NK-92 treated with Interleukin-12 subunit alpha and Interleukin-12 subunit beta, amount 100 ng/mL, for 24 hours (cell line): ENCODE data around the gene NCK2.

ENCODE experiments used
- DNase-seq: peaks from one replicate; lab custom pipeline; 2025; lab: John Stamatoyannopoulos, UW

Gene NCK2

DNA sequence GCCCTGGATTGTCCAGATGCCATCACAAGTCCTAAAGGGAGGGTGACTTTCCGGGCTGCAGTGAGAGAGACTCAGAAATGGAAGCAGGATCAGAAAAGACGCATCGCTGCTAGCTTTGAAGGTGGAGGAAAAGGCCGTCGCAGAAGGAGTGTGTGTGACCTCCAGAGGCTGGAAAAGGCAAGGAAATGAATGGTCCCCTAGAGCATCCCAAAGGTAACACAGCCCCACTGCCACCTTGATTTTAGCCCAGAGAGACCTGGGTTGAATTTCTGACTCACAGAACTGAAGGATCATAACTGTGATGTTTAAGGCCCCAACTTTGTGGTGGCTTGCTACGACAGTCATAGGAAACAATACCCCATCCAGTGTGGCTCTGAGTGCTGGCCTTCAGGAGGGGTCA, 8.6 kb upstream of the NCK2 start:
- DNase-seq, result no peak

DNA sequence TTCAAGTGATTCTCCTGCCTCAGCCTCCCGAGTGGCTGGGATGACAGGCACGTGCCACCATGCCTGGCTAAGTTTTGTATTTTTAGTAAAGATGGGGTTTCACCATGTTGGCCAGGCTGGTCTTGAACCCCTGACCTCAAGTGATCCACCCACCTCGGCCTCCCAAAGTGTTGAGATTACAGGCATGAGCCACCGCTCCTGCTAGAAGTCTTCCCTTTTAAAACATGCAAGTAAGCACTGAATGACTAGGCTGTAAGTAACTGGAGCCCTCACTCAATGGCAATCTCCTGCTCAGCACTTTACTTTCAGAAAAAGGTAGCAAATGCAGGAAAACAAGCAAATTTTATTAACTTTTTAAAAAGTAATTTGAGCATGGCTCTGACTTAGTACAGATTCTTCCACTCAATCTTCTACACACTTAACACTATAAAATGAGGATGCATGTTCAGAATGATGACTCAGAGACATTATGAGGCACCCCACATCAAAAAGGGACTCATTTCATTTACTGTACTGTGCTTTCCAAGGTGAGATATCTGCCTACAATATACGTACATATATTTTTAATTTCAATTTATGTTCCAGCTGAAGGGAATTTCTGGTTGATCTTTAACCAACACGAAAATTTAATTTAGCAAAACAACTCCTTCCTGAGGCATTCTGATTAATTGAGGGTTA, 6.6 kb upstream of the NCK2 start:
- DNase-seq, result no peak

DNA sequence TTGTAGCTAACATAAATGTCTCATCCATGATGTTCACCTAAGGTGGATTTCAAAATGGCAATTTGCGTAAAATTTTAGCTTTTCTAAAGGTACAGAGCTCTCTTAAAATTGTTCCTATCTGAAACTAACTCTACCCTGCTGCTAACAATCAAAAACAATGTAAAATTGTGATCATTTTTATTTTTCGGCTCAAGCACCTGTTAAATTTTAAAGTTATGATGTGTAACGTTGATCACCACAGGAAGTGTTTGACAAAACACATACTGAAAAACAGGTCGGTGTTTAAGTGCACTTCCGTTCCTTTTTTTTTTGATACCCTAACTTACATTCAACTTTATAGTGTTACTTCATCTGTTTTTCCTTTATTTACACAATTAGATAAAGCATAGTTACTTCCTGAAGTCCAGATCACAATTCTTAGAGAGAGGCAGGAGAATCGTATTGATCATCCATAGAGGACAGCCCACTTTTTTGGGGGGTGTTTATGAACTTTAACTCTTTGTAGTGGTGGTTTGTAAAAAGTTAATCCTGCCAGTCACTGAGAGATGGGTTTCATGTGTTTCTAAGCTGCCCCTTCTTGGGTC, 6.0 kb upstream of the NCK2 start:
- no peak for DNase-seq

DNA sequence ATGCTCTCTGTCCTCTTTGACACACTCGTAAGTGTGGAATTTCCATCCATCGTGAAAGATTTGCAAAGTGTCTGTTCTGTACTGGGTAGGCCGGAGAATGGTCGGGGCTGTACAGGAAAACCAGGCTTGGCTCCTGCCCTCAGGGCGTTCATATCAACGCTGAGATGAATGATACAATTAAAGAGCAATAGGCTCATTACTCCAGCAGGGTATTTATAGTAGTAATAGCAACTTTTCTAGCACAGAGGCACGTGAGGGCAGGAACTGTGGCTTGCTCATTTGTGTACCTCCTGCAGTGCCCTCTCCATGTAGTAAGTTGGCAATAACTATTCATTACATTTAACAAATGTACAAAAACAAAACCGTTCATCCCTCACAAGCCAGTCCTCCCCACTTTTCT, 5.3 kb upstream of the NCK2 start:
- DNase-seq, result no peak

DNA sequence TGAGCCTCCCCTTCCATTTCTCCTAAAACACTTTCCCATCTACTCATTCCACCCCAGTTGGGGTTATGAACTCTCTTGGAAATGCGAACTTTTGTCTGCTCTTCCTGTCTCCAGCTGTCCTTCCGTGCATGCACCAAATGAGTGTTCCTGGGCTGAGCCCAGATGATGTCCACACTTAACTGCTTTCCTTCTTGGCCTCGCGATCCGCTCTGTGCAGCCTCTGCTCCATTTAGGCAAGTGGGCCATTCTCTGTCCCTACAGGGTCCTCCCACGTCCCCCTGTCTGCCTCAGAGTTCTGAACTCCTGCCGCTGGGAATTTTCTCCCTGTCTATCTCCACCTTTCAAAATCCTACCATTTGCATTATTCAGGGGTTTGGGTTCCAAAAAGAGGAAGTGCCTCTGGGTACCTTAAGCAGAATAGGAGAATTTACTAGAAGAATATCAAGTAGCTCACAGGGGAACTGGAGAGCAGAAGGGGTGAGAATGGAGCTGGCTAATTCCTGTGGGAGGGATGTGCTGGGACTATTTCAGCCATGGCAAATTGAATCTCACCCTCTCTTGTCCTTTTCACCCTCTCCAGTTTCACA, 4.7 kb upstream of the NCK2 start:
- DNase-seq, result no peak

DNA sequence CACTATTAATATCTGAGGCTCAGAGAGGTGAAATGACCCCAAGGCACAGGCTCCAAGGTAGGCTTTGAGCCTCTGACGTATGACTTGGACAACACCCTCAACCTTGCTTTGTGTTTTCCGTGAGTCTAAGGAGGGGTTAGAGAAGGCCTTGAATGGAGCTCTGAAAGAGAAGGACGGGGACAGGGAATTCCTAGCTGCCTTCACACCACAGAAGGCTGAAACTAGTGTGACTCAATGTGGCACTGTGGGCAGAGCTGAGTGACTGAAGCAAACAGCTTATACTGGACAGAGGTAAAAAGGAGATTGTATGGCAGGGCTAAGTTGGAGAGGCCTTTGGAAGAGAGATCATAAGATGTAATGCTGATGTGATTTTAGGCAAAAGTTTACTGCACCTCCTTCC, 3.5 kb upstream of the NCK2 start:
- no peak for DNase-seq

DNA sequence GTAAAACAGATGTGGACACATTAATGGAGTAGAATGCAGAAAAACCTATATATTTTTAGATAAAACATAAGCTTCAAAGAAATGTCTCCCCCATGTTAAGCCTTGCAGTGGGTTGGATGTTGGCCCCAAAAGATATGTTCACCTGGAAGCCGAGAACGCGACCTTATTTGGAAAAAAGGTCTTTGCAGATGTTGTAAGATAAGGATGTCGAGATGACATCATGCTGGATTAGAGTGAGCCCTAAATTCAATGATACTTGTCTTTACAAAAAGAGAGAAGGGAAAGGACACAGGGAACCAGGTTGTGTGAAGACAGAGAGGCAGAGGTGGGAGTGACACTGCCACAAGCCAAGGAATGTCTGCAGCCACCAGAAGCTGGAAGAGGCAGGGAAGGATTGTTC, 3.1 kb upstream of the NCK2 start:
- no peak for DNase-seq

DNA sequence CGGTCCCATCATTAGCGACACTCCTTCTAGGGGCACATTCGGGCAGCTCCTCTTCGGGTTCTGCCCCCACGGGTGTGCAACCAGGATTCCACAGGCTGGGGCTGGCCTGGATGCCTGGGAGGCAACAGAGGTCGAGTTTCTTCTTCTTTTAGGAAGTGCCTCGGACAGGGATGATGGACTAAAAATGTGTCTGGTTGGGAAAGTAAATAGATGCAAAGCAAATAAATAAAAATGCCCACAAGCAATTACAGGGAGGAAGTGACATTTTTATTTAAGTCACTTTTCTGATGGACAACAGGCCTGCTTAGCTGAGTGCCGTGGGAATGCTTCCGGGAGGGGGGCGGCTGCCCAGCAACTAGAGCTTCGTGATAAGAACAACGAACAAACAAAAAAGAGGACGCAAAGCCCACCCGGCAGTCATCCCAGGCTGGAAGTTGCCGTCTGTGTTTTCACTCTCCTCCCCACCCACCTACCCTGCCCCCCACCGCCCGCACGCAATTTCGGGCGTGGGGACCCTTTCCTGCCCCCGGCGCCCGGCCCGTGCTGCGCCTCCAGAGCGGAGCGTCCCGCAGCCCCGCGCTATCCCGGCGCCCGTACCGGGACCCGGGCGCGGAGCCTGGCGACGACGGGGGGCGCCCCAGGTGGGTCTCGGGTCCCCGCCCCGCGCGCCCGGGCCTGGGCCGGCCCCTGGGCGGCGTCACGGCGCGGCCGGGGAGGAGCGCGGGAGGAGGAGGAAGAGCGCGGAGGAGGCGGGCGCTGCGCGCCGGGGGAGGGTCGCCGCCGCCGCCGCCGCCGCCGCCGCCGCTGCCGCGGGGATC, 412 bp upstream of the NCK2 start:
- no peak for DNase-seq

DNA sequence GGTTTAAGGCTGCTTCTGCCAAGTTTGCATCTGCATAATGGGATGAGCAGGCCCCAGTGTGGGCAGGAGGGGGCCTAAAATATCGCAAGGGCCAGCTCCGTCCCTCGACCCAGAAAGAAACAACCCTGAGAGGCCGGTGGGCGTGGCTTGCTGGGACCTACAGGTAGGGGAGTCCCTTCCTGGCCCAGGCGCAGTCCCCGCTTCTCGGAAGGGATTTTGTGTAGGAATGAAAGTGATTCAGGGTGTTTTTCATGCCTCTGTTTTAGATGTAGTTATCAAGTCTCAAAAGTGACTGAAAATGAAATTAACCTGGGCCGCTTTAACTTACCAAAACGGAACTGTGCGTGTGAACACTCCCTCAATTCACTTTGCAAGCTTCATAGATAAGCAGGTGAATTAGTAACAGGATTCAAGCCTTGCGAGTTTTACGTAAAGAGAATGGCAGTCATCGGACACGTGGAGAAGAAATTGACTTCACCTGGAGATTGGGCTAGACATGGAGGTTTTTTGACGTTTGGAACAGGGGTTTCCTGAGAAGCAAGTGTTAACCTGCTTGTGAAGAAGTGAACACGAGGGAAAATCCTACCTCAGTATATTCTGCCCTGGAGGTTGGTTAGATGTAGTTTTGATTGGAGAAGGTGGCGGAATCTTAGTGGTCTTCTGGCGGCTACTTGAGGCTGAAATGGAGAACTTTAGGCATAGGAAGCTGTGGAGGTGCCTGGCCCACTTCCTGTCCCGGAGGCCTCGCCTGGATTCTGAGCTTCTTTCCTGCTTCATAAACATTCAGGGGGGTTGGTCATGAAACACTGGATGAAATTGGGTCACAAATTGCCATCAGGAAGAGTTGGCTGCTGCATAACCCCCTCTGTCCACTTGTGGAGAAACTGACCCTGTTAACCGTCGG, 1.7 kb downstream of the NCK2 start:
- no peak for DNase-seq

DNA sequence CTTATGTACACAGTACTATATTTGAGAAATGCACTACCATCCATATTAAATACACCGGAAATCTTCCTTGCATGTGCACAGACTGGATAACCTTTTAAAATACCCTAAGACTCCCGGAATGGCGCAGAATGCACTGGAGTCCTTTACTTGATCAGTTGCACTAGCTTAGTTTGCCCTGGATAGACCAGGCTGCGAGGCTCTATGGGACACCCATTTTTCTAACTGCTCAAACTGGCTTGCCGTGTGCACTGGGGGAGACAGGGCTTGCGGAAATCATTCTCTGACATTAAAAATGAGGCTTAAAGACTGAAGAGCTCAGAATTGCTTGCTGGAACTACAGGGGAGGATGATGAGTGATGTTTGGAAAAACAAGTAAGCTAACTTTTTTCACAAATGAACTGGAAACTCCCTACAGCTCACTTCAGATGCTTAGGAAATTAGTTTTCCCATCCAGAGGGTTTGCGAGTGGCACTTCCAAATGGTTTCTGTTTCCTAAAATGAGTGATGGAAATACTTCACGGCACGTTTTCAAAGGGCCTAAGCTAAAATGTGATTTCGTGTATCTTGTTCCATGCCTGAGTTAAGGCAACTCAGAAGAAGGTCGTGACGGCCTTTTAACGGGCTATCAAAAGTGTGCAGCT, 2.7 kb downstream of the NCK2 start:
- DNase-seq, result no peak

DNA sequence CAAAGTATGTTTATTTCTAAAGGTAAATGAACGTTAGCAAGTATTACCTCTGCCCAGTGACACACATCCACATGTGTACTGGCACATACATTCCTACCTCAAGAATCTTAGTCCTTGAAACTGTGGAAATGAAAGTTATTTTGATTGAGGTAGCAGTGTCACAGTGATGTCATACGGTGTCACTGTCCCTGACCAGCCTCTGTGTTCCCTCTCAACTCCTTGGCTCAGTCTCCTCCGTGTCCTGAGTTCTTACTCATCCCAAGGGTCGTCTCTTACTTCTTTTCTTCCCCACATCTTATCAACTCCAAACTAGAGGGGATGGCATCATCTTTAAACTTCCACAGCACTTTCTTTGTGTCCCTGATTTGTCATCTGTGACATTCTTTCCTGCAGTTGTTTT, 3.3 kb downstream of the NCK2 start:
- no peak for DNase-seq

DNA sequence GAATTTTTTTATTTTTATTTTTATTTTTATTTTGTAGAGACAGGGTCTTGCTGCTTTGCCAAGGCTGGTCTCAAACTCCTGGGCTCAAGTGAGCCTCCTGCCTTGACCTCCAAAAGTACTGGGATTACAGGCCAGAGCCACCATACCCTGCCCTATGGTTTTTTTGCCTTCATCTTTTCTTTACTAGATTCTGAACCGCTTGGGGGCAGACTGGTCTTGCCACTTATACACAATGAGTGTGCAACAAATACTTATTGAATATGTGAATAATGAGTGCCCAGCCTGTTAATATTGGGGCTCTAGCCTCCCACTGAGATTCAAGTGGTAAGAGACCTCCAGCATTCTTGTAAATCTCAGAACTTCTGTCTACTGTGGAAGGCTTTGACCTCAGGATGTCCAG, 3.9 kb downstream of the NCK2 start:
- DNase-seq, result no peak

DNA sequence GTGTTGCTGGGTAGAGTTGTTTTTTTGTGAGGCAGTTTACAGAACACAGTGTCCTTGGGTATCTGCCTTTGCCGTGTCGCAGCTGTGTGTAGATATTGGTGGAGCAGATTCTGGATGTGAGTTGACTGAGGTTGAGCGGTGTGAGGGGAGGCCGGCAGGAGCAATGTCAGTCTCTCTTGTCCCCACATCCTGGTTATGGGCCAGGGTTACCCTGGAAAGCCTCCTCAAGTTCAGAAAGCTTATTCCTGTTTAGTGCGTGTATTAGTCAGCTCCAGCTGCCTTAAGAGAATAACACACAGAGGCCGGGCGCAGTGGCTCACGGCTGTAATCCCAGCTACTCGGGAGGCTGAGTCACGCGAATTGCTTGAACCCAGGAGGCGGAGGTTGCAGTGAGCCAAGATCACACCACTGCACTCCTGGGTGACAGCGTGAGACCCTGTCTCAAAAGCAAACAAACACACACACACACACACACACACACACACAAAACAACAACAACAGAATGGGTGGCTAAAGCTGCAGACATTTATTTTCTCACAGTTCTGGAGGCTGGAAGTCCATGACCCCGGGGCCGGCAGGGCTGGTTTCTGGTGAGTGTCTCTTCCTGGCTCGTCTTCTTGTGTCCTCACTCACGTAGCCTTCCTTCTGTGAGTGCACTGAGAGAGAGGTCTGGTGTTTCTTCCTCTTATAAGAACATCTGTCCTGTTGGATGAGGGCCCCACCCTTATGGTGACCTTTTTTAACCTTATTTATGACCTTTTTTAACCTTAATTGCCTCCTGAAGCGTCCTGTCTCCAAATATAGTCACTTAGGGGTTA, 5.1 kb downstream of the NCK2 start:
- no peak for DNase-seq

DNA sequence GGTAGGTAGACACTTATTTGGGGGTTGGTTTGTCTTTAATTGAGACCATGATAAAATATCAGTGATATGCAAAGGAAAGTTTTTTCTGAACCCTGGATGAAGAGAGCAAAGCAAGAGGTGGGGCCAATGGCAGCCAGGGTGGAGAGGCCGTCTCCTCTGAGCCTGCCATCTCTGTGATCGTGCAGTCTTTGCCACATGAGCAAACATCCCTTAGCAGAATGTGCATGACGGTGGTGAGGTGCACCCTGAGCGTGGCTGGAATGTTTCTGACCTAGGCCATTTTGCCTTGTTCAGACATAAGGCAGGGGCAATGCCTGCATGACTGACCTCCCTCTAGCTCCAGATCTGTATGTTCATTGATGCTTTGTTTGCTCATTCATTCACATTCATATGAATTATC, 6.0 kb downstream of the NCK2 start:
- DNase-seq, result no peak

DNA sequence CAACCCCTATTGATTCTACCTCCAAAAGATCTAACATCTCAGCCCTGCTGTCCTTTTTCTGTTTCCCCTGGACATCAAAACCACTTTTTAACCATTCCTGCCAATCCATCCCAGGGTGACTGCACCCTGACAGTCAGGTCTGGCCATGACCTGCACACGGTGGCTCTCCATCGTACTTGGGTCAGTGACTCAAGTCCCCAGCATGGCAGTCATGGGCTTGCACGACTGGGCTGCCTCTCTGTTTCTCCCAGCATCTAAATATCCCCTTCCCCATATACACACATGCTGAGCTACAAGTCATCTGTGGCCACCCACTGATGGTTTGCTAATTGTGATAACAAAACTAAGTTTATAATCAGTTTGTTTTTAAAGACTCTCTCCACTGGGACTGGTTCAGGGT, 6.6 kb downstream of the NCK2 start:
- DNase-seq, result no peak

DNA sequence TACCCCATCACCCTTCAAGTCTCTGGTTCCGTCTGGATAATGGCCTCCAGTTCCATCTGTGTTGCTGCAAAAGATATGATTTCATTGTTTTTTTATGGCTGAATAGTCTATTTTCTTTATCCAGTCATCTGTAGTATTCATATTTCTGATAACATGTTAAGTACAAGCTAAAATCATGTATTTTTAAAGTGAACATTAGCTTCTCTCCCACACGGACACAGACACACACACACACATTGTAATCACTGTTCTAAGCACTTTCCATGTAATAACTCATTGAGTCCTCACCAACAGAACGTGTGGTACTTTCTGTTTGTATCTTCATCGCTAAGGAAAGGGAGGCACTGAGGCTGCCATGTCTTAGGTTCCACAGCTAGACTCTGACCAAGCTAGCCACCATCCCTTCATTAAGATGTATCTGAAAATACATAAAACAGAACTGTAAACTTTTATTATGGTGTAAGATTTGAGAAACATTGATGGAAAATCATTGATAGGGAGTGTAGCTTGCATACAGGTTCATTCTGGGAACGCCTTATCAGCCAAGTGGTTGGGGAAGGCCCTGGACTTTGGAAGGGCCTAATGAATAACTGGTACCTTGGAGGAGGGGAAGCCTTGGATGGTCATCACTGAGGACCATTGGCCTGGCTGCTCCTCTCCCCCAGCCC, 8.1 kb downstream of the NCK2 start:
- no peak for DNase-seq

DNA sequence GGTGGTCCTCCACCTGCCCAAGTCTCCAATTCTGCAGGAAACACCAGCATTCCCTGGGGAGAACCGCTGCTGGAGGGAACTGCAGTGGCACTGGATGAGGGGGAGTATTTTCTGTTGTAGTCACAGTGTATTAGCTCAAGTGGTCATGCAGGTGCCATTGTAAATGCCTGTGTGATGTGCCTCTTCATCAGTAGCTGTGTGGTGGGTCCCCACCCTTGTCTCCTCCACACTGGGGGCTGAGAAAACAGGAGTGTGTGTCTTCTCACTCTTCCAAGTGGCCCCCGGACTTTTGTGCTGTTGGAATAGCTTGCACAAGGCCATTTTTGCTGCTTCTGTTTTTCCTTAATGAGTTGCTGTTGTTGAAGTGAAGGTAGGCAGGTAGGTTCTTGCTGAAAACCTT, 8.7 kb downstream of the NCK2 start:
- no peak for DNase-seq

DNA sequence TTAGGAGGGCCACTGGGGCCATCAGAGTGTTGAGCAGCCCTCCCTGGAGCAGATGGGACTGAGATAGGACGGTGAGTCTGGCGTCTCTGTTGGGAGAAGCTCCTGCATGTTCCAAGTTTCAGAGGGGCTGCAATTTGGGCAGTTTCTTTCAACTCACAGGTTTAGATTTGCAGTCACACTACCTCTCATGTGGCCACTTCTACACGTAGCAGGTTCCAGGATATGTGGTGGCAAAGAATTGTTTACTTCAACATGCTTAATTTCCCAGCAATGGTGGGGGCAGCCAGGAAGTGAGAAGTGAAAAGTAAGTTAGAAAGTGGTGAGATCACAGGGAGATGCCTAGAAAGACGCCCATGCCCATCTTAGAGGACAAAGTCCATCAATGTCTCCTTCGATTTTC, 9.3 kb downstream of the NCK2 start:
- DNase-seq, result no peak

DNA sequence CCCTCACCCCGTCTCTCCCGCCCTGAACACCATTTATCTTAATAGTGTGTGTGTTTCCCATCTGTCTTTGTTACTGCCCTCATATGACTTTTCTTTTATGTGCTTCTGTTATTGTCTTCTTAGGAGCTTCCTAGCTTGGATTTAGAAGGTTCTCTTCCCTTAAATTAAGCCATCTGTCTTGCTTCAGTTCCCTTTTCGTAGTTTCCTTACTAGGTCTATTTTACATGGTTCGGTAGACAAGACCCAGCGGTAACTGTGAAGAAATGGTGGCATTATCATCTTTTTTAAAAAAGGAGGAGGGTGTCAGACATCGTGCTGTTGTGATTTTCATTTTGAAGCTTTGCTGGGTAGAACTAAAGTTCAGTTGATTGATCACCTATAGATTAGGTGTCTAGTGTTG, 10.3 kb downstream of the NCK2 start:
- DNase-seq, result no peak

DNA sequence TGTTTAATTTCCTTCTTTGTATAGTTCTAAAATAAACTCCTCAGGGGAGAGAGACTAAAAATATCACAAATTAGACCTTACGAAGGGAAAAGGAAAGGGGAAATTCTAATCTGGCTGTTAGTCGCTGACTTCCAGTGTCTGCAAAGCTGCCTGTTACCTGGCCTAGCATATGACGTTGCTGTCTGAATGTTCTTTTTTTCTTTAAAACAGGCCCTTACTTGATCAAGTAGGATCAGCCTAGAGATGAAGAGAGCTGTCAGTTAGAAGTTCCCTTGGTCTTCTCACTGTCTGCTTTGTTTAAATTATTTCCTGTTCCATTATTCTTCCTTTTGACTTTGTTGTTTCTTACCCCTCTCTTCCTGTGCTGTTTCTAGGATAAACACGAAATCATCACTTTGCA, 11.2 kb downstream of the NCK2 start:
- DNase-seq, result no peak
